Mesothelial cell of epicardium (in vitro differentiated cells): ENCODE measurements around the gene FMO2. TPM values are rescaled to one million over a fixed set of nuclear protein-coding genes. Genes with fewer than 3 reads are reported as not detected.

Source experiments
- DNase-seq, 2 experiments: peaks; one replicate each; pipeline ENCODE4 v3.0.0; 2021; ENCODE audit warnings: low spot score in 2 of 2; ENCODE audit not compliant: unreplicated experiment in 2 of 2
- H3K27ac Mint-ChIP-seq: 2 replicates; pipeline ENCODE4 v1.8.0; 2021; ENCODE audit warnings: mixed read lengths
- H3K27me3 Mint-ChIP-seq: 2 replicates; pipeline ENCODE4 v1.8.0; 2021; ENCODE audit warnings: low read depth, mixed read lengths
- H3K36me3 Mint-ChIP-seq: 2 replicates; pipeline ENCODE4 v1.8.0; 2021; ENCODE audit warnings: mixed read lengths
- H3K4me1 Mint-ChIP-seq: 2 replicates; pipeline ENCODE4 v1.8.0; 2021; ENCODE audit warnings: mixed read lengths
- H3K4me3 Mint-ChIP-seq: 2 replicates; pipeline ENCODE4 v1.8.0; 2021; ENCODE audit warnings: mild to moderate bottlenecking, moderate library complexity, mixed read lengths
- H3K9me3 Mint-ChIP-seq: 2 replicates; pipeline ENCODE4 v1.8.0; 2021; ENCODE audit warnings: mixed read lengths
- CTCF ChIP-seq: fragments of 200-600 bp; sonication (generic); IDR thresholded peaks from one replicate; pipeline ENCODE4 v1.5.0; 2021; ENCODE audit warnings: antibody characterized with exemption; ENCODE audit not compliant: unreplicated experiment
- total RNA-seq: library from RNA; stranded (reverse); gene quantifications from 3 replicates; pipeline ENCODE4 v1.2.1, GENCODE V29; 2021

FMO2 gene
- not detected in 3 replicates for total RNA-seq

- Mint-ChIP-seq H3K4me1 (no peaks in the 10 kb centered on the region), H3K9me3 (no peaks in the 10 kb centered on the region), H3K4me3 (no peak within 1 kb of the TSS), H3K27me3 (no peaks in the 10 kb centered on the region), H3K36me3 (no peaks in the 10 kb centered on the region), H3K27ac (no peak within 1 kb of the TSS)
- no peak for DNase-seq
- TF ChIP-seq CTCF = no peak
These were observed at the start of gene FMO2 for GRCh38 chr1:171185091-171185490. FMO2 (plus strand) TSS chr1:171185300; CDS start chr1:171185714, 414 bp downstream.

GRCh38 chr1:171137580-171137979, 47.5 kb upstream of the FMO2 start:
- no peak for DNase-seq
- Mint-ChIP-seq H3K27ac (no peak overlapping the region), H3K4me3 (no peak overlapping the region), H3K9me3 (peaks cover 5% of the 10 kb centered on the region), H3K27me3 (peaks cover 11% of the 10 kb centered on the region), H3K36me3 (no peaks in the 10 kb centered on the region), H3K4me1 (peaks cover 14% of the 10 kb centered on the region)
- TF ChIP-seq CTCF = no peak

- DNase-seq = no peak
- H3K27me3 Mint-ChIP-seq = peaks cover 11% of the 10 kb centered on the region
- no peak for TF ChIP-seq CTCF
- H3K4me1 Mint-ChIP-seq = peaks cover 14% of the 10 kb centered on the region
- no peak overlapping the region for H3K4me3 Mint-ChIP-seq
- no peaks in the 10 kb centered on the region for H3K36me3 Mint-ChIP-seq
- H3K9me3 Mint-ChIP-seq = no peaks in the 10 kb centered on the region
- H3K27ac Mint-ChIP-seq = no peak overlapping the region
These were observed 46.1 kb upstream of the FMO2 start for GRCh38 chr1:171138980-171139379.

GRCh38 chr1:171139890-171140289, 45.2 kb upstream of the FMO2 start:
- H3K4me1 Mint-ChIP-seq = peaks cover 14% of the 10 kb centered on the region
- peaks cover 8% of the 10 kb centered on the region for H3K27me3 Mint-ChIP-seq

GRCh38 chr1:171140401-171140800, 44.7 kb upstream of the FMO2 start:
- peaks cover 6% of the 10 kb centered on the region for H3K27me3 Mint-ChIP-seq
- no peak overlapping the region for H3K27ac Mint-ChIP-seq
- no peak for DNase-seq
- no peaks in the 10 kb centered on the region for H3K9me3 Mint-ChIP-seq
- no peak overlapping the region for H3K4me3 Mint-ChIP-seq
- H3K36me3 Mint-ChIP-seq = no peaks in the 10 kb centered on the region
- H3K4me1 Mint-ChIP-seq = peaks cover 14% of the 10 kb centered on the region
- no peak for TF ChIP-seq CTCF

More at GRCh38 chr1:171139890-171140289, 45.2 kb upstream of the FMO2 start:
- Mint-ChIP-seq H3K27ac (no peak overlapping the region), H3K36me3 (no peaks in the 10 kb centered on the region), H3K4me3 (no peak overlapping the region), H3K9me3 (no peaks in the 10 kb centered on the region)
- TF ChIP-seq CTCF = no peak
- no peak for DNase-seq
